H54 (cell line): ENCODE data around the gene WDR11.

Source experiments
- DNase-seq: peaks from one replicate; pipeline ENCODE4 v3.0.0; 2011; ENCODE audit warnings: low spot score, mixed read lengths; ENCODE audit not compliant: insufficient read length
- FAIRE-seq: peaks from 3 replicates; lab custom pipeline; 2011; peaks lifted over from hg19 to GRCh38; lab: Jason Lieb, UNC
- POLR2A ChIP-seq: IDR thresholded peaks from 2 replicates; pipeline ENCODE4 v1.6.1; 2011; ENCODE audit warnings: low read depth, mild to moderate bottlenecking, low read length

WDR11 gene

DNA sequence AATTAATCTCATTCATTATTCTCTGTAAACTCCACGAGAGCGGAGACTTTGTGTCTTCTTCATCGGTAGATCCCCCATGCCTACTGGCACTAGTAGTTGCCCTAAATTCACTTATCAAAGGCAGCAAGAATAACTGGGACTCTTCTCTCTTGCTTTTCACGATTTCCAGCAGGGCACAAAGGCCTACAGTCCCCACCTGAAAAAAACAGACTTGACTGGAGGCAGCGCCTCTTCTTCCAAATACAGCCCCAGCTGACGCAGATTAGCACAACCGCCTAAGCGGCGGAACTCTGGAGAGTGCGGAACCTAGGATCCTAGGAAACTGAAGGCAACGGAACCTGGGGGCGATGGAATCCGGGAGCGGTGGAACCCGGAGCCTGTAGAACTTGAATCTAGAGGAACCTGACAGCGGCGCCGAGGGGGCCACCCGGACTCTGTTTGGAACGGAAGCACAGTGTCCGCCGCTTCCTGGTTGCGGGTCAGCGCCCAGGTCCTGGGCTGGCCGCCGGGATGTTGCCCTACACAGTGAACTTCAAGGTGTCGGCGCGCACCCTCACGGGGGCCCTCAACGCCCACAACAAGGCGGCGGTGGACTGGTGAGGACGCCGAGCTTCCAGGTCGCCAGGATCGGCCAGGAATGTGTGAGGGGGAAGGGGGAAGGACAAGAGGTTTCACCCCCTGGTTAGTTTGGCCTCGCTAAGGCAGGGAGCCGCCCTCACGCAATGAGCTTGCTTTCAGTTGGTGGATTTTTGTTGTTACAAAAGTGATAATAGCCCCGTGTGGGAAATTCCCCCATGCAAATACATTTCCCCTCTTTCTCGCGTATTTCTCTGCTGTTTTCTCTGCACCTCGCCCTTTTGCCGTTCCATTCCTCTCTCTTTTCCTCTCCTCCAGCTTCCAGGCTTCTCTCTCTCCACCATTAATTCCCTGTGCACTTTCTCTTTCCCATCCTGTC lies at the start of gene WDR11:
TSS of gene WDR11 (plus strand) at position 452 of the 955 bp plus-strand sequence. CDS start at position 511, 59 bp downstream.
- TF ChIP-seq POLR2A = peak; percentile 91
- peak; percentile 61 for DNase-seq
- FAIRE-seq = no peak

DNA sequence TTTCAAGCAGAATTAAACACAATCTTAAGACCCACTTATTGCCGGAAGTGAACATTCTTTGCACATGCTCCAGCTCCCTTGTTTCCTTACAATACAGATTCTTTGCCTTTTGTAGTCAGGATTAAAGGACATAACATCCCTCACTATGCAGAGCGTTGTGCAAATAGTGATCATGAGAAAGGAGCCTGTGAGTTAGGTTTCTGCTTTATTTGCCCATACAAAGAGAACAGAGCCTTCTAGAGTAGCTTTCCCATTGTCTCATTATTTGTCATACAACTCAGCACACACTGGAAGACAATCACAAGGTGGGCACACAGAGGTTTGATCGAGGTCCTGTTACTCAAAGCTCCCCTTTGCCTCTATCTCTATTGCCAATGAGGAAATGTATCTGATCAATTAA lies 48.2 kb upstream of the WDR11 start:
- no peak for FAIRE-seq
- no peak for TF ChIP-seq POLR2A
- DNase-seq = no peak

DNA sequence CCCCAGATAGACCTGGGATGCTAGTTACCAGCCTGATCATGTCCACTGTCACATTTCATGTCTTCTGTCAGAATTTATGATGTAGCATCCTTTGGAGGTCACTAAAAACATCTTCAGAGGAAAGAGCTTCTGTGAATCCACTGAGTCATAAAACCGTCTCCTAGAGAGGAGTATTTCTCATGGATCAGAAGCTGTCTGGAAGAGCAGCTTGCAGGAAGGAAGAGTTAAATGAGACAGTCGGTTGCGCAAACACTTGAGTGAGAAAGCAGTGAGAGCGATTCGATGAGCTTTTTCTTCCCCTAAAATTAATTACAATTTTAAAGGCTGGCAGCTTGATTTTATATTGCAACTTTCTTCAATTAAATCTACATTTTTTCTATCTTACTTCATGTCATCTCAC lies 47.2 kb upstream of the WDR11 start:
- FAIRE-seq = no peak
- DNase-seq = no peak
- no peak for TF ChIP-seq POLR2A

GRCh38 chr10:120805014-120805812 lies 45.9 kb upstream of the WDR11 start:
- FAIRE-seq (no peak), DNase-seq (no peak)
- TF ChIP-seq POLR2A = no peak

GRCh38 chr10:120806081-120806480 lies 45.1 kb upstream of the WDR11 start:
- no peak for TF ChIP-seq POLR2A
- FAIRE-seq (no peak), DNase-seq (no peak)

DNA sequence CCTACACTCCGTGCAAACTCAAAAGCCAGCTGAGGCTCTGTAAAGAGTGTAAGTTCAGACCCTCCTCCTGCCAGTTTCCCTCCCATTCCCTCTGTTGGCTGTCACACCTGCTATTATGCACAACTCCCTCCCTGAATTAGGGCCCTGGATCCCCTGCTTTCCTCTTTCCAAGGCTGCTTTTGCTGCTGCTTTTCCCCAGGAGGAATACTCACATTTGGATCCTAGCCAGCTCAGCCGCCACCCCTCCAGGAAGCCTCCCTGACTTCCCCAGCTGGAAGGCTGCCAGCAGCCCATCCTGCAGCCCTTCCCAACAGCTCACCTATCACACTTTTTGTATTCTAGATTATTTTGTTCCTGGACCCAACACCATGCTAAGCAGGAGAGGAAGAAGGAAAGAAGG lies 40.9 kb upstream of the WDR11 start:
- no peak for TF ChIP-seq POLR2A
- DNase-seq (no peak), FAIRE-seq (no peak)

GRCh38 chr10:120813085-120813484 lies 38.1 kb upstream of the WDR11 start:
- FAIRE-seq (no peak), DNase-seq (no peak)
- no peak for TF ChIP-seq POLR2A

DNA sequence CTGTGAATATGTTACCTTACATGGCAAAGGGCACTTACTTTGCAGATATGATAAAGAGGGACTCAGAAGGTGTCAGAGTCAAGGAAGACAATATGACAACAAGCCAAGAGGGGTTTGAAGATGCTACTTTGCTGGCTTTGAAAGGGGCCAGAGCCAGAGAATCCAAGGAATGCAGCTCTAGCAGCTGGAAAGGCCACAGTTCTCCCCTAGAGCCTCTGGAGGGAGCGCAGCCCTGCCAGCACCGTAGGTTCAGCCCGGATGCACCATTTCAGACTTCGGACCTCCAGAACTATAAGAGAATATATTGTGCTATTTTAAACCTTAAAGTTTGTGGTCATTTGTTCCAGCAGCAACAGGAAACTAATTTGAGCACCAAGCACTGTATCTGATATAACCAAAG lies 32.9 kb upstream of the WDR11 start:
- FAIRE-seq = no peak
- no peak for TF ChIP-seq POLR2A

DNA sequence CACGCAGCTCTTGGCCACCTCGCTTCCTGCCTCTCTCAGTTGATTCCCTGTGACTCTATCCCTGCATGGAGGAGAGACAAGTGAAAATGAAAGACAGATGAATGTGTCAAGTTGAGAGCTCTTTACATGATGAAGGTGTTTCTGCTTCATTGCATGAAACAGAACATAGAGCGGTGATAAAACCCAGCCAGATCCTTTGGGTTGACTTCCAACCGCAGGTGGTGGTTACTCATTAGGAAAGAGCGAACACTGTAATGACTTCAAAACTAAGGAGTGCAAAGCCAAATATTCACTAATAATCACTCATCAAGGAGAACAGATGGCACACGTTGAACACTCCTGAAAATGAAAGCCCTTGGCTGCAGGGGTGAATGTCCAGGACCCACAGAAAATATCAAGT lies 31.8 kb upstream of the WDR11 start:
- FAIRE-seq (no peak), DNase-seq (no peak)
- TF ChIP-seq POLR2A = no peak

More for the DNA sequence above, 32.9 kb upstream of the WDR11 start:
- no peak for DNase-seq

DNA sequence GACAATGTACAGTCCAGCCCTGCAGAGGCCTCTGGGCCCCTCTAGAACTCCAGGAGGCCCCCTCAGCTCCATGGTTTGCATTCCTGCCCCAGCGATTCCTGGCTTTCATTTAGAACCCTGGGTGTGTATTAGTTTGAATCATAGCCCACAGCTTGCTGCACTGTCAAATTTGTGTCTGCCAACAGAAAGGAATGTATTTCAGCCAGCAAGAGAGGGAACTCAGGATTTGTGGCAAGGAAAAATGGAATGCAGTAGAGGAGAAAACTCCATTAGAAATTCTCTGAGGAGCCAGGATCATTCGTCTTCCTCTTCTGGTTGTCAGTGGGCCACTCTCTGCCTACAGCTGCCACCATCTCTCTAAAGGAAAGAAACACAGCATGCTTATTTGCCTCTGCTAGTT lies 27.9 kb upstream of the WDR11 start:
- no peak for FAIRE-seq
- no peak for TF ChIP-seq POLR2A
- DNase-seq = no peak

DNA sequence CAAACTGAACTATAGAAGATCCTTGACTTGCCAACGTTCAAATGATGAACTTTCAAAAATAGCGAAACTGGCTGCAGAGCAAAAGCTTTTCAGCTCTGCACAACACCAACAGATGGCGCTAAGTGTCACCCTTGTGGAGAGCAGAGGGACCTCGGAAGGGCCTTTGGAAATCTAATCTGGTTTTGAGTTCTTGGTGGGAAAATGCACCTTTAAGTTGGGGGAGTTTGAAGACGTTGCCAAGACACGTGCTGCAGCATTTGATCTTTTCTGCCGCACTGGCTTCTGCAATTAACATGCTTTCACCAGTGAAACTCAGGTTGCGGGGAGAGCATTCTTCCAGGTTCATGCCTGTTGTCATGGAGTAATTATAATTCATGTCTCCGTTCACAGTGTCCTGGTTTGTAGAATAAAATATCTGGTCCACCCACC lies 26.3 kb upstream of the WDR11 start:
- FAIRE-seq (no peak), DNase-seq (peak; percentile 33)
- no peak for TF ChIP-seq POLR2A

- no peak for DNase-seq
- no peak for FAIRE-seq
- TF ChIP-seq POLR2A = no peak
Observed at GRCh38 chr10:120825878-120826769, 25.0 kb upstream of the WDR11 start.

DNA sequence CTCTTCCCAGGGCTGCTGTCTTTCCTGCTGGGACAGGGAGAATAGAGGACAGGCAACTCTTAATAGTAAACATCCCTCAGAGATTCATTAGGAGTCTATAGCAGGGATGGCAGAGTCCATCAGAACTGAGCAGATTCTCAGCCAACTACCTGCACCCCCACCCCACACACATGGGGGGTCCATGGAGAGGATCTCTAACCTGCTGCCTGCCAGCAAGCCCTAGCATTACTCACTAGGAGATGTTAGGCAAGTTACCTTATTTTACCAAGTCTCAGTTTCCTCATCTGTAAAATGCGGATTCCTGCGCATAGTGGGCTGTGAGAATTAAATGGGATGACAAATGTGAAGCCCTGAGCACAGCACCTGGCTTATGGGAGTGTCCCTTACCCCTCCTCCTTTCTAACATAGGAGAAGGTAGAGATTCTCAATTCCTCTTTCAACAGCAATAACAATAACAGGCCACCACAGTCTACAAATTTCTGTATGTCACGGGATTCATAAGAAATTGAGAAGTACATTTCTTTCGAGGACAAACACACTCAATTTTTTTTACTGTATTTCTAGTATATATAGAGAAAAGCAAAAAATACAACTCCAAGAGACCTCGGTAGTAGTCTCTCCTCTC lies 23.8 kb upstream of the WDR11 start:
- no peak for FAIRE-seq
- no peak for TF ChIP-seq POLR2A
- no peak for DNase-seq
